HG02588 (cell line): Measurements from ENCODE around the gene TEX28.
"Not testable (repeated sequence)": the region's sequence is repeated elsewhere in the genome, so short reads cannot be mapped to it uniquely, and the experiment has no call there.

Experiments
- ATAC-seq: cut with Tn5 transposase; IDR thresholded peaks from one replicate; pipeline ENCODE4 v1.9.1; 2021; ENCODE audit warnings: mild to moderate bottlenecking, moderate library complexity; ENCODE audit not compliant: unreplicated experiment

The TEX28 gene

GRCh38 chrX:154248076-154248475, 46.8 kb downstream of the TEX28 start:
- ATAC-seq = not testable (repeated sequence)

- ATAC-seq = not testable (repeated sequence)
These were observed 47.4 kb downstream of the TEX28 start for GRCh38 chrX:154247377-154248045.

DNA sequence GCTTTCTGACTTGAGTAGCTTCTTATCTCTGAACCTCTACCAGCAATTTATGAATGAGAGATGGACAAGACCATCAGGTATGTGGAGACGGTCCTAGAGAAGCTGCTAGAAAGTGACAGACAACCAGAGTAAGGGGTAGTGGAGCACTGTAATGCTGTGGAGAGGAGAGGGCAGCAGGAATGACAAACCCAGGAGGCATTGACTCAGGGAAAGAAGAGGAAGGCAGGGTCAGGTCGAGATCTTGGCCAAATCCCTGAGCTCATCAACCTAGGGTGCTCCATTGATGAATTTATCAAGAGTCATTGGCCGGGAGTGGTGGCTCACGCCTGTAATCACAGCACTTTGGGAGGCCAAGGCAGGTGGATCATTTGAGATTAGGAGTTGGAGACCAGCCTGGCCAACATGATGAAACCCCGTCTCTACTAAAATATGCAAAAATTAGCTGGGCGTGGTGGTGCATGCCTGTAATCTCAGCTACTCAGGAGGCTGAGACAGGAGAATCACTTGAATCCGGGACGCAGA, 54.9 kb downstream of the TEX28 start:
- ATAC-seq = not testable (repeated sequence)

DNA sequence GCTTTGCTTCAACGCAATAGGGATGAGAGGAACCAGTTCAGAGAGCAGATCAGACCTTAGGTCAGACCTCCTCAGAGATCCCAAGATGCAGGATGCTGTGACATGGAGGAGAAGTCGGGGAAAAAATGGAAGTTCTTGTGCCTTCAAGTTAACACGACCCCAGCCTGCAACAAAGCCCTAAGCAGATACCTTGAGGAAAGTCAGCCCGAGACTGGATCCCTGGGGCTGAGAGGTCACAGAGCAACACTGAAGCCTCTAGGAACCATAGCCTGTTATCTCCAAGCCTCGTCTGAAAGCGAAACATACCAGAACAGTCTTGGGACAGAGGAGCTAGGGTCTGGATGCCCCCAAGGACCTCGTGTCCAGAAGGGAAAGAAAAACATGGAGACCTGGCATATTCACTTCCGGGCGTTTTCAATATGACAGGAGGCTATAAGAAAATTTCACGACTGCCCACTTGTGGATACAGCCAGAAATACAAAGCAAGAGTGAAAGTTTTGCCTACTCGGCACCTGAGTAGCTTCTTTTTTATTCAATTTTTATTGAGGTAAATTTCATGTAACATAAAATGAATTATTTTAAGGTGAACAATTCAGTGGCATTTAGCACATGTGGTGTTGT, 55.9 kb downstream of the TEX28 start:
- not testable (repeated sequence) for ATAC-seq

GRCh38 chrX:154233620-154234019, 61.3 kb downstream of the TEX28 start:
- ATAC-seq = not testable (repeated sequence)

- not testable (repeated sequence) for ATAC-seq
These were observed 63.5 kb downstream of the TEX28 start for GRCh38 chrX:154231443-154231842.

DNA sequence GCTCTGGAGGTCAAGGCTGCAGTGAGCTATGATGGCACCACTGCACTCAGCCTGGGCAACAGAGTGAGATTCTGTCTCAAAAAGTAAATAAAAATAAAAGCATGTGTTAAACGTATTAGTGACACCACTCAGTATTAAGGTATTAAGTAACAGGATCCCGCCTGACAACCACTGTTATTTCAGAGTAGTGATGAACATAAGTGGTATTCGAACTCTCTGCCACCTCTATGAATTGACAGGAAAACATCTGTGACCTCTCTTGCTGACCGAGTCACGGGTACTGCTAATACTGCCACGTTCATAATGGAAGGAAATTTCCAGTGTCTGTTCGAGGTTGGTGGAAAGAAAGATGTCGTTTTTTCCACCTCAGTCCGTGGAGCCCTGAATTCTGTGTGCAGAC, 68.2 kb downstream of the TEX28 start:
- not testable (repeated sequence) for ATAC-seq

DNA sequence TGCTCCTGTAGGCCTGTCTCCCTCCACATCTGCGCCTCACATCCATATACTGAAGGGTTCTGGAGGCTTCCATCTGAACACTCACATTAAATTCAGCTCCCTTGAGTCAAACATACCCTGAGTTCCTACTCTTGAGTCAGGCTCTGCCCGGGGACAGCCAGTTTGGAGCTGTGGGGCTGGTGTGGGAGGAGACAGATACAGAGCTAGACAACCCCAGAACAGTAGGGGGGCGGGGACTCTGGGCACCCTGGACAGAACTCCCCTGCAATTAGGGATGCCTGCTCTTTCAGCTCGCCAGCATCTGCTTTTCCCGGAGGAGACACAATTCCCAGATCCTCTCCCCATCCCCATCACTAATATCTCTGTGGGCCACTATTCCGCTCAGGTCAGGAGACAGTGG, 69.6 kb downstream of the TEX28 start:
- not testable (repeated sequence) for ATAC-seq
